Effector memory CD4-positive, alpha-beta T cell (primary cell): ENCODE data around the gene PRSS2.
"Not testable (repeated sequence)": the region's sequence is repeated elsewhere in the genome, so short reads cannot be mapped to it uniquely, and the experiment has no call there.

Experiments used
- DNase-seq, 3 donors: peaks; one replicate each; pipeline ENCODE4 v3.0.0-alpha.2; 2020
- H3K27ac ChIP-seq: 2 replicates; pipeline ENCODE4 v1.7.0; 2013; ENCODE audit warnings: mild to moderate bottlenecking, low read length, moderate library complexity; ENCODE audit not compliant: insufficient read depth, poor library complexity, severe bottlenecking
- H3K27me3 ChIP-seq: replicated peaks from 2 replicates; pipeline ENCODE4 v1.7.0; 2013; ENCODE audit warnings: mild to moderate bottlenecking, low read length; ENCODE audit not compliant: insufficient read depth, control insufficient read depth, poor library complexity, severe bottlenecking
- H3K36me3 ChIP-seq: 2 replicates; pipeline ENCODE4 v1.7.0; 2013; ENCODE audit warnings: mild to moderate bottlenecking, low read length, moderate library complexity; ENCODE audit not compliant: control insufficient read depth, insufficient read depth
- H3K4me1 ChIP-seq: 2 replicates; pipeline ENCODE4 v1.7.0; 2013; ENCODE audit warnings: low read length, mild to moderate bottlenecking; ENCODE audit not compliant: control insufficient read depth, insufficient read depth, poor library complexity, severe bottlenecking
- H3K4me3 ChIP-seq: 2 replicates; pipeline ENCODE4 v1.7.0; 2013; ENCODE audit warnings: low read length, low read depth, mild to moderate bottlenecking; ENCODE audit not compliant: insufficient read depth, poor library complexity, severe bottlenecking
- H3K9me3 ChIP-seq: 2 replicates; pipeline ENCODE4 v1.7.0; 2013; ENCODE audit warnings: mild to moderate bottlenecking, low read length, moderate library complexity; ENCODE audit not compliant: control insufficient read depth
- total RNA-seq, 3 donors: gene quantifications; one replicate each; lab custom pipeline; 2026; lab: John Stamatoyannopoulos, UW

The PRSS2 gene
- total RNA-seq: 0 reads per million in 3 donors

DNA sequence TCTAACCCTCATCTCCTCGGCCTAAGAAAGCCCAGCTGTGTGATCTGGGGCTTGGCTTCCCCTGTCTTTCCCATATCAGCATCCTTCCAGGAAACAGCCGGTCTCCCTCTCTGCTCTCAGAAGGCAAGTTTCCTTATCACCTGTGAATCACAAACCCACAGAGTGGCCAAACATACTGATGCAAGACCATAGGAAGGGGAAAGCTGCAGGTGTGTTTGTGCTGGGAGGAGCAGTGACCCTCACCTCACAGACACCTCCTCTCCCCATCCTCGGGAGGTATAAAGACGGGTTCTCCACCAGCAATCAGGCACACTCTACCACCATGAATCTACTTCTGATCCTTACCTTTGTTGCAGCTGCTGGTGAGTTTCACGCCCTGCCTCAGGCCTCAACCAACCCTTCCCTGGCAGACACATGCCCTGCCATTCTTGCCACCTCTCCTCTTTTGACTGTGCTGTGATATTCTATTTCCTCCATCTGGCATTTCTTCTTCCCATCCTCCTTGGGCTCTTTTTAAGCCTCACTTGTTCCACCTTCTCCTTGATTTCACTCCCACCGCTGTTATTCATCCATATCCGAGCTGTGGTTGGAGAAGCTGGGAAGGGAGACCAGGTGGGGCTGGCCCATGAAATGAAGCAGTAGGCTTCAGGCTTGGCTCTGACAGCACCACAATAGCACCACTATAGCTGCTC is at the start of gene PRSS2:
PRSS2 (plus strand) TSS at position 310 of the 692 bp plus-strand sequence; CDS start at position 323, 13 bp downstream.
- H3K36me3 ChIP-seq: no peaks in the 10 kb centered on the region
- no peak within 1 kb of the TSS for H3K27ac ChIP-seq
- DNase-seq: no peak
- H3K9me3 ChIP-seq: no peaks in the 10 kb centered on the region
- H3K27me3 ChIP-seq: no peaks in the 10 kb centered on the region
- no peaks in the 10 kb centered on the region for H3K4me1 ChIP-seq
- no peak within 1 kb of the TSS for H3K4me3 ChIP-seq

DNA sequence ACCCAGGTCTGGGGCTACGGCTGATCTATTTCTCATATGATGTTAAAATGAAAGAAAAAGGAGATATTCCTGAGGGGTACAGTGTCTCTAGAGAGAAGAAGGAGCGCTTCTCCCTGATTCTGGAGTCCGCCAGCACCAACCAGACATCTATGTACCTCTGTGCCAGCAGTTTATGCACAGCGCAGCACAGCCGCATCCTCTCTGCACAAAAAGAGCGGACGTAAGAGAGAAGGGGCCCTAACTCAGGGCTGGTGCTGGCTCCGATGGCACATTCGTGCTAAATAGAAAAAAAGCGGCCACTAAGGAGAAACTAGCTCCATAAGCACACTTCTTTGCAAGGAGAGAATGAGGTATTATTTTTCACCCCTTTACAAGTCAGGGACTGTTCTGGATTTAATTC is 49.8 kb upstream of the PRSS2 start:
- peaks cover 9% of the 10 kb centered on the region for H3K4me1 ChIP-seq
- H3K9me3 ChIP-seq: no peaks in the 10 kb centered on the region
- H3K4me3 ChIP-seq: no peak overlapping the region
- no peaks in the 10 kb centered on the region for H3K36me3 ChIP-seq
- DNase-seq: no peak
- peak overlapping the region; percentile 51 for H3K27ac ChIP-seq
- H3K27me3 ChIP-seq: no peaks in the 10 kb centered on the region

GRCh38 chr7:142722248-142722794 is 48.4 kb upstream of the PRSS2 start:
- no peak for DNase-seq
- Histone ChIP-seq H3K4me1 (no peaks in the 10 kb centered on the region), H3K36me3 (no peaks in the 10 kb centered on the region), H3K4me3 (peak overlapping the region; percentile 29), H3K9me3 (no peaks in the 10 kb centered on the region), H3K27ac (peak overlapping the region; percentile 32), H3K27me3 (no peaks in the 10 kb centered on the region)

GRCh38 chr7:142733271-142733670 is 37.5 kb upstream of the PRSS2 start:
- H3K4me1 ChIP-seq: no peaks in the 10 kb centered on the region
- no peaks in the 10 kb centered on the region for H3K27me3 ChIP-seq
- H3K36me3 ChIP-seq: no peaks in the 10 kb centered on the region
- H3K9me3 ChIP-seq: no peaks in the 10 kb centered on the region
- H3K27ac ChIP-seq: no peak overlapping the region
- DNase-seq: no peak
- no peak overlapping the region for H3K4me3 ChIP-seq

DNA sequence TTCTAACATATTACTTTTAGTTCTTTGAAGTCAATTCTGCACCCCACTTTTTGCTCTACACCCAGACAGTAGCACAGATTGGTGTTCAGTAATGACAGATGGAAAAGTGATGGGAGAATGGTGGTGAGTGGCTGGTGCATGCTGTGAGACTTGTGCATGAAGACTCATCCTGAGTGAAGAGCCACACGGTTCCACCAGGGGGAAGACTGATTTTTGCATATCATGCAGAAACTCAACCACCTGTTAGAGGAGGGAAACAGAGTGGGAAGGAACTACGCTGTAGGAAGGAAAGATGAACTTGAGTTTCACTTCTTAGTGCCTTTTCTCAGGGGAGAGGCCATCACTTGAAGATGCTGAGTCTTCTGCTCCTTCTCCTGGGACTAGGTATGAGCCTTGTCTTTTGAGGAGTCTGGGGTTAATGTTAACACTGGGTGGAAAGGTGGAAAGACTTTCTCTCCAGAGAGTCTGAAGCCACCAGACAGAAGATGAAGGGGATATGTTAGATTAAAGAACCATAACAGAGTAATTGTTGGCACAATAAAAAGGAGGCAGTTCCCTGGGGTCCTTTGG is 30.8 kb upstream of the PRSS2 start:
- H3K27ac ChIP-seq: no peak overlapping the region
- no peaks in the 10 kb centered on the region for H3K36me3 ChIP-seq
- no peak overlapping the region for H3K4me3 ChIP-seq
- H3K9me3 ChIP-seq: no peaks in the 10 kb centered on the region
- no peaks in the 10 kb centered on the region for H3K27me3 ChIP-seq
- H3K4me1 ChIP-seq: no peaks in the 10 kb centered on the region
- no peak for DNase-seq

- no peak overlapping the region for H3K27ac ChIP-seq
- no peaks in the 10 kb centered on the region for H3K36me3 ChIP-seq
- H3K9me3 ChIP-seq: no peaks in the 10 kb centered on the region
- H3K27me3 ChIP-seq: no peaks in the 10 kb centered on the region
- H3K4me1 ChIP-seq: no peaks in the 10 kb centered on the region
- no peak overlapping the region for H3K4me3 ChIP-seq
- no peak for DNase-seq
These were observed 30.0 kb upstream of the PRSS2 start for GRCh38 chr7:142740786-142741185.

DNA sequence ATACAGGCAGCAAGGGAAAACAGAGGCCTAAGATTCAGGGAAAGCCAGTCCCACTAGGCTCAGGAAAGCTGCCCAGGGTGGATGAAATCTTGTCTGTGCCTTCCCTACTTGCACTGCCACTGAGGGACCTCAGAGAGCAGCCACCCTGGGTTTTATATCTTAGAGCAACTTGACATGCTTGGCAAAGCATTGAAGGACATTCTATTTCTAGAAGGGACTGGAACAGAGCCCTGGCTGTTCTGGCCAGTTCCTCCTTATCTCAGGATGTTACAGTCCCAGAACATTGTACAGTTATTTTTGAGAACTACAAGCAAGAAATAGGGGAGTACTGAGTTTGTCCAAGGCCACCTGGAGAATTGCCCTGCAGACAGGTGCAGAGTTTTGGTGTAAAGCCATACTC is 28.8 kb upstream of the PRSS2 start:
- H3K27ac ChIP-seq, H3K4me3 ChIP-seq, H3K9me3 ChIP-seq, H3K27me3 ChIP-seq, H3K4me1 ChIP-seq, DNase-seq, H3K36me3 ChIP-seq: not testable (repeated sequence)

DNA sequence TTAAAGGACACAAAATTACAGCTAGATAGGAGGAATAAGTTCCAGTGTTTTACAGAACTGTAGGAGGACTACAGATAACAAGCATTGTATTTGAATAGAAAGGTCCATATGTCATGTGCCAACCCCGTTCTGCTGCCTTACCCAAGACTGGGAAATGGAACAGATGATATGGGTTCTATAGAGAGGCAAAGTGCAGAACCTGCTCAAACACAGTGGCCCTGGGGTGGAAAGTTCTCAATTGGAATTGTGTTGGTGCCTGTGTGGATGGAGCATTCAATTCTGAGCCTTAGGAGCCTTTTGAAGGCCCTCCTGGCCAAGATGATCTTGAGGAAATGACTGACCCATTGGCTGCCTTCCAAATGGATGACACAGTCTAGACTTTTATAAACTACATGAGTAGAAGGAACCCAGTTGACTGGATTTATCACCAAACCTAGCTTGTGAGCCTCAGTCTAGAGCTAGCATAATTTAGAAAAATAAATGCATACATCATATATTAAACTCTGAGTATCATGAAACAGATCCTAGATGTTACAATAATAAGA is 25.6 kb upstream of the PRSS2 start:
- Histone ChIP-seq H3K27me3 (no peaks in the 10 kb centered on the region), H3K36me3 (no peaks in the 10 kb centered on the region), H3K9me3 (no peaks in the 10 kb centered on the region), H3K4me1 (no peaks in the 10 kb centered on the region), H3K27ac (no peak overlapping the region), H3K4me3 (no peak overlapping the region)
- DNase-seq: no peak

DNA sequence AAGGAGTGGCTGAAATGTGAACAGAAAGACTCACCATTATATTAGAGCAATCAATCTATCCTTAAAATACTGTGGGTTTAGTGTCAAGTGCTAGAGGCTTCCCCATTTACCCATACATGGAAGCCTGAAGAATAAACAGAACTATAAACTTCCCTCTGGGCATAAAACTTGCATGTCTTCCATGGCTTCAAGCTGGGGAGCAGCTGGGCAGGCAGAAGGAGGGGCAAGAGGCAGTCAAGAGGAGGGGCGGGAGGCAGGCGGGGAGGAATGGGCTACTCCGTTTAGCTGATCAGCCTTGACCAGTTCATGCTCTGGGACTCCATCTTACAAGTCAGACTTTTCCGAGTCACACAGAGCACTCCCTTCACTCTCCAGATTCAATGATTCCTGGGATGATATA is 25.0 kb upstream of the PRSS2 start:
- H3K36me3 ChIP-seq: no peaks in the 10 kb centered on the region
- DNase-seq: no peak
- H3K4me3 ChIP-seq: no peak overlapping the region
- no peak overlapping the region for H3K27ac ChIP-seq
- H3K27me3 ChIP-seq: no peaks in the 10 kb centered on the region
- no peaks in the 10 kb centered on the region for H3K4me1 ChIP-seq
- H3K9me3 ChIP-seq: no peaks in the 10 kb centered on the region

DNA sequence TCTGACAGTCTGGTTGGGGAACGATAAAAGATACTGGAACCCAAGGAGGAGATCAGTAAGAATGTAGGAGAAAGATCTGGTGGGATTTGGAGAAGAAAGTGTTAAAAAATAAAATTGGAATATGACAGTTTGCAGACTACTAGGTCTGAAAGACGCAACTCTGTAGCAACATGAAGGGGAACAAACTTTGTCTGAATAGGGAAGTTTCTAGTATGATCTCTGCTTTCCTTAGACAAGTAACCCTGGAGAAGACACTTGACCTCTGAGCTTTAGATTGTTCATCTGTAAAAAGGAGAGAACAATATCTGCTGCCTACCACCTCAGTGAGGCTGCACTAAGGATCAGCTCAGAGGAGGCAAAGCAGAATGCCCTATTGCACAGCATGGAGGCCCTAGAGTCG is 24.5 kb upstream of the PRSS2 start:
- Histone ChIP-seq H3K27me3 (no peaks in the 10 kb centered on the region), H3K27ac (no peak overlapping the region), H3K4me1 (no peaks in the 10 kb centered on the region), H3K36me3 (no peaks in the 10 kb centered on the region), H3K9me3 (no peaks in the 10 kb centered on the region), H3K4me3 (no peak overlapping the region)
- DNase-seq: no peak
